HepG2 (cell line): Measurements from ENCODE around the gene APIP. TPM values are rescaled to one million over a fixed set of nuclear protein-coding genes. Genes with fewer than 3 reads are reported as not detected.

Source experiments
- AKNA ChIP-seq: sonication (generic); formaldehyde crosslinking; IDR thresholded peaks from 2 replicates; pipeline ENCODE4 v1.4.0; 2020; ENCODE audit warnings: missing genetic modification reagents, borderline replicate concordance
- CCAR2 ChIP-seq: fragments of 200-400 bp; formaldehyde crosslinking; optimal IDR thresholded peaks from 2 replicates; pipeline ENCODE3; 2018; ENCODE audit warnings: low read depth, mild to moderate bottlenecking, low read length, moderate library complexity
- GABPA ChIP-seq, 2 experiments: IDR thresholded peaks; 2 replicates each; pipeline ENCODE4 v1.6.1; 2011 to 2016; ENCODE audit warnings: low read depth in 2 of 2, low read length in 1 of 2, missing biosample characterization in 1 of 2, missing genetic modification characterization in 1 of 2
- NONO ChIP-seq, 2 experiments: fragments of 450-650 bp in 1 of 2; sonication (generic) in 1 of 2; formaldehyde crosslinking in 1 of 2; IDR thresholded peaks in 1 of 2; conservative IDR thresholded peaks in 1 of 2; 2 replicates each; pipeline versions ENCODE4 v1.6.1 to v1.8.0; 2017 to 2022; ENCODE audit warnings: mild to moderate bottlenecking in 1 of 2, missing genetic modification reagents in 1 of 2, moderate library complexity in 1 of 2
- NR2F6 ChIP-seq, 2 experiments: IDR thresholded peaks; 2 replicates each; pipeline ENCODE4 v1.6.1; 2016; ENCODE audit warnings: antibody characterized with exemption in 1 of 2, mild to moderate bottlenecking in 1 of 2
- PHB2 ChIP-seq: fragments of 450-650 bp; IDR thresholded peaks from 2 replicates; pipeline ENCODE4 v1.6.1; 2018; ENCODE audit not compliant: partially characterized antibody
- PRMT3 ChIP-seq: sonication (generic); formaldehyde crosslinking; IDR thresholded peaks from 2 replicates; pipeline ENCODE4 v1.8.1; 2022; ENCODE audit warnings: low read depth, mild to moderate bottlenecking, moderate library complexity, missing genetic modification reagents, borderline replicate concordance
- THYN1 ChIP-seq: sonication (generic); formaldehyde crosslinking; IDR thresholded peaks from 2 replicates; pipeline ENCODE4 v1.8.1; 2023; ENCODE audit warnings: low read depth, mild to moderate bottlenecking, moderate library complexity, missing genetic modification reagents, borderline replicate concordance
- ZBTB4 ChIP-seq: sonication (generic); formaldehyde crosslinking; IDR thresholded peaks from 2 replicates; pipeline ENCODE4 v1.4.0; 2020; ENCODE audit warnings: missing genetic modification reagents, mild to moderate bottlenecking, borderline replicate concordance
- ZFP82 ChIP-seq: sonication (generic); formaldehyde crosslinking; IDR thresholded peaks from 2 replicates; pipeline ENCODE4 v1.5.1; 2020; ENCODE audit warnings: mild to moderate bottlenecking, missing genetic modification reagents, borderline replicate concordance
- ZNF512 ChIP-seq: sonication (generic); formaldehyde crosslinking; IDR thresholded peaks from 2 replicates; pipeline ENCODE4 v1.4.0; 2020; ENCODE audit warnings: mild to moderate bottlenecking, missing genetic modification reagents
- ZNF614 ChIP-seq: IDR thresholded peaks from 2 replicates; pipeline ENCODE4 v1.6.1; 2018; ENCODE audit warnings: missing biosample characterization, missing genetic modification reagents, inconsistent platforms, borderline replicate concordance
- ZSCAN25 ChIP-seq: sonication (generic); formaldehyde crosslinking; IDR thresholded peaks from 2 replicates; pipeline ENCODE4 v1.8.0; 2022; ENCODE audit warnings: mild to moderate bottlenecking, missing genetic modification reagents
- polyA plus RNA-seq, 8 experiments: library from polyadenylated mRNA; depleted of rRNA in 3 of 8; stranded (reverse) in 7 of 8; unstranded in 1 of 8; fragments of >200 nt; fragmentation: Illumina TruSeq in 4 of 8; extraction: Trizol in 4 of 8; gene quantifications; 2 replicates each; pipeline versions ENCODE4 v1.2.1 to v1.2.3, GENCODE V29; 2011 to 2016; ENCODE audit warnings: low read depth in 4 of 8, missing spikeins in 1 of 8, mixed read lengths in 1 of 8; ENCODE audit not compliant: insufficient read depth in 1 of 8
- total RNA-seq, 5 experiments: library from RNA; depleted of rRNA; stranded (reverse); fragments of >200 nt; fragmentation: Illumina TruSeq; extraction: Trizol; gene quantifications; 2 replicates each; pipeline ENCODE4 v1.2.3, GENCODE V29; 2016; ENCODE audit warnings: low read depth in 1 of 5

APIP gene
- total and polyA plus RNA-seq, 2 of the 13 experiments (the other 11 are each of a cell fraction or from before 2014, with no cell fraction given): 16.9 to 31.0 TPM

GRCh38 chr11:34915136-34916014, 804 bp downstream of the APIP start (continued):
- TF ChIP-seq AKNA (CRISPR knock-in tag) (no peak), ZSCAN25 (CRISPR knock-in tag) (no peak), ZFP82 (no peak), CCAR2 (no peak), PHB2 (no peak), NONO (IDR thresholded peaks at IDR 0.05) (no peak), NONO (CRISPR knock-in tag; conservative IDR thresholded peaks at IDR 0.05) (no peak), ZNF614 (CRISPR knock-in tag) (peak; percentile 57; the same call in 1 of the 2 replicates), ZBTB4 (CRISPR knock-in tag) (peak; percentile 83; the same call in 1 of the 2 replicates), ZNF512 (CRISPR knock-in tag) (0 out of 2 replicates have a peak, but pooled peaks have one; percentile 46), NR2F6 (IDR thresholded peaks at IDR 0.05) (peak; percentile 21; the same call in 1 of the 2 replicates), NR2F6 (CRISPR knock-in tag; IDR thresholded peaks at IDR 0.05) (no peak), PRMT3 (CRISPR knock-in tag) (peak; percentile 50; the same call in 1 of the 2 replicates), THYN1 (CRISPR knock-in tag) (0 out of 2 replicates have a peak, but pooled peaks have one; percentile 46), GABPA (IDR thresholded peaks at IDR 0.05; ENCODE audit: low read depth, low read length) (no peak), GABPA (CRISPR knock-in tag; IDR thresholded peaks at IDR 0.05; ENCODE audit: low read depth) (no peak)
